Stimulated activated CD4-positive, alpha-beta T cell treated with anti-CD3 and anti-CD28 coated beads, Interleukin-1b, Interleukin-23, amount 100 ng/mL, for 1 hour (primary cell): ENCODE results near the gene UGGT2.

Experiments used
- DNase-seq, 2 donors: peaks; one replicate each; pipeline ENCODE4 v3.0.0-alpha.2; 2020; ENCODE audit warnings: low read depth in 2 of 2

UGGT2 gene, protein sequence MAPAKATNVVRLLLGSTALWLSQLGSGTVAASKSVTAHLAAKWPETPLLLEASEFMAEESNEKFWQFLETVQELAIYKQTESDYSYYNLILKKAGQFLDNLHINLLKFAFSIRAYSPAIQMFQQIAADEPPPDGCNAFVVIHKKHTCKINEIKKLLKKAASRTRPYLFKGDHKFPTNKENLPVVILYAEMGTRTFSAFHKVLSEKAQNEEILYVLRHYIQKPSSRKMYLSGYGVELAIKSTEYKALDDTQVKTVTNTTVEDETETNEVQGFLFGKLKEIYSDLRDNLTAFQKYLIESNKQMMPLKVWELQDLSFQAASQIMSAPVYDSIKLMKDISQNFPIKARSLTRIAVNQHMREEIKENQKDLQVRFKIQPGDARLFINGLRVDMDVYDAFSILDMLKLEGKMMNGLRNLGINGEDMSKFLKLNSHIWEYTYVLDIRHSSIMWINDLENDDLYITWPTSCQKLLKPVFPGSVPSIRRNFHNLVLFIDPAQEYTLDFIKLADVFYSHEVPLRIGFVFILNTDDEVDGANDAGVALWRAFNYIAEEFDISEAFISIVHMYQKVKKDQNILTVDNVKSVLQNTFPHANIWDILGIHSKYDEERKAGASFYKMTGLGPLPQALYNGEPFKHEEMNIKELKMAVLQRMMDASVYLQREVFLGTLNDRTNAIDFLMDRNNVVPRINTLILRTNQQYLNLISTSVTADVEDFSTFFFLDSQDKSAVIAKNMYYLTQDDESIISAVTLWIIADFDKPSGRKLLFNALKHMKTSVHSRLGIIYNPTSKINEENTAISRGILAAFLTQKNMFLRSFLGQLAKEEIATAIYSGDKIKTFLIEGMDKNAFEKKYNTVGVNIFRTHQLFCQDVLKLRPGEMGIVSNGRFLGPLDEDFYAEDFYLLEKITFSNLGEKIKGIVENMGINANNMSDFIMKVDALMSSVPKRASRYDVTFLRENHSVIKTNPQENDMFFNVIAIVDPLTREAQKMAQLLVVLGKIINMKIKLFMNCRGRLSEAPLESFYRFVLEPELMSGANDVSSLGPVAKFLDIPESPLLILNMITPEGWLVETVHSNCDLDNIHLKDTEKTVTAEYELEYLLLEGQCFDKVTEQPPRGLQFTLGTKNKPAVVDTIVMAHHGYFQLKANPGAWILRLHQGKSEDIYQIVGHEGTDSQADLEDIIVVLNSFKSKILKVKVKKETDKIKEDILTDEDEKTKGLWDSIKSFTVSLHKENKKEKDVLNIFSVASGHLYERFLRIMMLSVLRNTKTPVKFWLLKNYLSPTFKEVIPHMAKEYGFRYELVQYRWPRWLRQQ (N-terminal part only)

GRCh38 chr13:96053003-96053703 lies at the start of gene UGGT2:
UGGT2 (minus strand) TSS chr13:96053401; CDS start chr13:96053312, 89 bp downstream.
- no peak for DNase-seq

- no peak for DNase-seq
Measured at GRCh38 chr13:96100457-96101220, 47.4 kb upstream of the UGGT2 start.

GRCh38 chr13:96093296-96094006 lies 40.2 kb upstream of the UGGT2 start:
- DNase-seq: no peak

DNA sequence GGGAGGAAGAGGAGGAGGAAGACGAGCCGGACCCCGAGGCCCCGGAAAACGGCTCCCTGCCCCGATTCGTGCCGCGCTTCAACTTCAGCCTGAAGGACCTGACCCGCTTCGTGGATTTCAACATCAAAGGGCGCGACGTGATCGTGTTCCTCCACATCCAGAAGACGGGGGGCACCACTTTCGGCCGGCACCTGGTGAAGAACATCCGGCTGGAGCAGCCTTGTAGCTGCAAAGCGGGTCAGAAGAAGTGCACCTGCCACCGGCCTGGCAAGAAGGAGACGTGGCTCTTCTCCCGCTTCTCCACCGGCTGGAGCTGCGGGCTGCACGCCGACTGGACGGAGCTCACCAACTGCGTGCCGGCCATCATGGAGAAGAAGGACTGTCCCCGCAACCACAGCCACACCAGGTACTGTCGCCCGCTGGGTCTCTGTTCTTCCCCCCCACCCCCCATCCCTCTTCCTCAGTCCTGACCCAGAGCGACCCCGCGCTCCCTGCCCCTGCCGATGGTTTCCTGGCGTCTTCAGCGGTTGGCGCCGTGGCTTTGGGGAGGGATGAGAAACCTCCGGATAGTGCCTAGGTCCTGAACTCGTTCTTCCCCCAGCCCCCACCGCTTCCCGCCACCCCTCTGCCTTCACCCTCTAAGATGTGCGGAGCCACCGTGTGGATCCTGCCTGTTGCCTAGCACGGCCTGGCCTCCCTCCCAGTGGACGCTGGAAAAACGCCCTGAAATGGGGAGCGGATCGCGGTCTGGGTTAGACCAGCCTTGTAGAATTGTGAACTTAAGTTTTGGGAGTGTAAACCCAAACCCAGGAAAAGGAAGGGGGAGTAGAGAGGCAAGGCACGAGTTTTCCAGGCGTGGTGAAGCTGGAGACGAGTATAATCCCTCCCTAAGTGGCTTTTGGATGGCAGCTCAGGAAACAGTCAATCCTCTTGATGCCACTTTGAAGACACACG lies 38.2 kb upstream of the UGGT2 start:
- no peak for DNase-seq

- DNase-seq: no peak
Measured at GRCh38 chr13:96090240-96091101, 37.3 kb upstream of the UGGT2 start.

- DNase-seq: no peak
Measured at GRCh38 chr13:96089749-96090239, 36.6 kb upstream of the UGGT2 start, which contains the start of gene HS6ST3. HS6ST3 (plus strand) TSS chr13:96090107.

DNA sequence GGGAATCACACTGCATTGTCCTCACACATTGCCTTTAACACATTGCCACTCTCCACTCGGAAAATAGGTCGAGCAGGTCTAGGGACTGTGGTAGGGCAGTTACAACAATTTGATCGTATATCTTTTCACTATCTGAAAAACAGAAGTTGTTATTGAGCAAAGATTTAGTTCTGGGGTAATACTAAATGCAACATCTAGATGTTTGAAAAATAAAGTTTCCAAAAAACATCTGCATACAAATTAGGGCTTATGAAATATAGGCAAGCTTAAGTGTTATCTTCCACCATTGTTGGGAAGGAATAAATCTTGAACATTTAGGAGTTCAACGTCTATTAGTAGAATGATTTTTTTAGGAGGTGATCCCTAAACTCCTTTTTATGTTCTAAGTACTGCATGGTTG lies 35.9 kb upstream of the UGGT2 start:
- DNase-seq: no peak

DNA sequence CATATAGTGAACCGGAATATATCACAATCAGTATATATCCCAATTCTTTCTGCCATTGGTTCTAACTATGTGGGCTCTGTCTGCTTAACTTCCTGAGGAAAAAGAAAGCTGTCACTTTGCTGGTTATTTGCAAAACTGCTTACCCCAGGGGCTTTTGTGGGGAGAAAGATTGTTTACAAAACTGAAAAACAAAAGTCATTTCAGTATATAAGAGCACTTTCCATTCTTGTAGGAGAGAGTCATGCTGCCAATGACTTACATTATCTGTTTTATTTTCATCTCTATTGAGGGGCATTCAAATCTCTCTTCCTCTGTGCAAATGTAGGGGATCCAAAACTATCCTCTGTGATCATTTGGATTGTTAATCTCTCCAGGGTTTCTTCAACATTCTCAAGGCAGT lies 33.5 kb upstream of the UGGT2 start:
- DNase-seq: no peak

DNA sequence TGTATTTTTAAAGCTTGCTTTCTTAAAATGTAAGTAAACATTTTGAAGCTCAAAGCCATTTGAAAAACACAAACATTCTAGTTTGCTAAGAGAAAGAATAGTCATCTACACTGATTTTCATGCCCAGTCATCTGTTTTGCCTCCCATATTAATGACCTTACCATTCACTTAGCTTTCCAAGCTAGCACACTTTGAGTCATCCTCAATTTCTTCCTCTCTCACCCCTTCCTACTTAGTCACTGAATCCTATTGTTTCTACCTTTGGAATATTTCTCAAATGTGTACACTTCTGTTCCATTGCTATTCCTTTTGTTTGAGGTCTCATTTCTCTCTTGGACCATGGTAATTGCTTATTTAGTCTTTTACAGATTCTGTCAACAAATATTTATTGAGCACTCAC lies 29.4 kb upstream of the UGGT2 start:
- no peak for DNase-seq

- DNase-seq: no peak
Measured at GRCh38 chr13:96081888-96082287, 28.7 kb upstream of the UGGT2 start.

DNA sequence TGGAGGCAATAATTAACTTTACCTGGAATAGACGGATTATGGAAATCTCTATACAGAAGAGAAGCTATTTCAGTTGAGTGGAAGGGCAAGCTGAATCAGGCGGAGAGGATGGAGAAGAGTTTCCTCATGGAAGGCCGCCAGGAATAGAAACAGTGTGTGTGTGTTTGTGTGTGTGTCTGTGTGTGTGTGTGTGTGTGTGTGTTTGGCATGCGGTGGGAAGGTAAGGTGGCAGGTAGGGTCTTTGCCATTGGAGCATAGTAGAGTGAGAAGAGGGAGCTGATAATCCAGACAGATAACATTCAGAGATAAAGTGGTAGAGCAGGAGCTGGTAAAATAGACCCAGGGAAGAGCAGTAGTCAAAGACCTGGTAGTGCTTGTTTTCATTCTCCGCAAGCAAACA lies 27.5 kb upstream of the UGGT2 start:
- DNase-seq: no peak

- no peak for DNase-seq
Measured at GRCh38 chr13:96075953-96076543, 22.8 kb upstream of the UGGT2 start.

DNA sequence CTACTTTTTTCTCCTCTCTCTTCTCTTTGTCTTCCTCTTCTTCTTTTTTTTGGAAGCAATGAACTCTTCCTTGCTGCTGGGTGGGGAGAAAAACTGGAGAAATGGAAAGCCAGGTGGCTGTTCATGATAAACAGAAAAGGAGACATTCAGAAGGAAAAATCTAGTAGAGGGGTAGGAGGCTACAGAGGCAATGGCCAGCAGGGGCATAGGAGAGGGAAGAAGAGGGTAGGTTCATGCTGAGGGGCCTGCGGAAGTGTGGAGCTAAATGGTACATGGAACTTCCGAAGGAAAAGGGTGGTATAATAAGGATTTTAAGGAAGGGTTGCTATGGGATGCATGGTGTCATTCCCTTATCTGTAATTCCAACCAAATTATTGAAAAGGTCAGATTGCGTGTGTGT lies 19.2 kb upstream of the UGGT2 start:
- DNase-seq: no peak

GRCh38 chr13:96071504-96071903 lies 18.3 kb upstream of the UGGT2 start:
- no peak for DNase-seq

DNA sequence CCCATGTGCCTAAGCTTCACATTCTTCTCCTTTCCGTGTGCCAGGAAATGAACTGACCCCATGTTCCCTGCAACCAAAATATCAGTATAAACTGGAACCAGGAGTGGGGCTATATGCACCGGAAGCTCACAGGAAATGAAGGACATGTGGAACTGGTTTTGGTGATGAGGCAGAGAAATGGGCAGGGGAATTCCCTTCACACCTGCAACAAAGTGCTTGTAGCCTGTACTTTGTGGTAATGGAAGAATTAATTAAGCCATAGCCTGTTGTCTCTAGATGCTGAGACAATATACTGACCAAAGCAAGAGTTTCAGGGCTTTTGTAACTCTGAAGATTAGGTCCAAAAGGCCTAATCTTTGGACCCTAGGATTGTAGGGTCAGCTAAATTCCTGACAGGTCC lies 15.5 kb upstream of the UGGT2 start:
- DNase-seq: no peak

GRCh38 chr13:96065849-96066248 lies 12.6 kb upstream of the UGGT2 start:
- no peak for DNase-seq

- no peak for DNase-seq
Measured at GRCh38 chr13:96052656-96053002, 572 bp downstream of the UGGT2 start.
